Right atrium auricular region (tissue), 2 donors: ENCODE measurements around the gene BRAF. TPM values are rescaled to one million over a fixed set of nuclear protein-coding genes. Genes with fewer than 3 reads are reported as not detected.
"Not testable (repeated sequence)": the region's sequence is repeated elsewhere in the genome, so short reads cannot be mapped to it uniquely, and the experiment has no call there.

Experiments used
- DNase-seq: peaks from one replicate; pipeline ENCODE4 v3.0.0-alpha.2; 2019; ENCODE audit warnings: low spot score
- H3K27ac ChIP-seq, 2 donors: fragments of 200-600 bp; sonication (generic); 1 replicate in 1 of 2; 2 replicates in 1 of 2; pipeline ENCODE4 v1.5.1; 2016 to 2019
- H3K27me3 ChIP-seq, 2 donors: fragments of 200-600 bp; sonication (generic); one replicate each; pipeline versions ENCODE4 v1.5.1 to v1.6.0; 2017 to 2019
- H3K36me3 ChIP-seq: fragments of 200-600 bp; sonication (generic); one replicate; pipeline ENCODE4 v1.5.1; 2016
- H3K4me1 ChIP-seq, 2 donors: fragments of 200-600 bp; sonication (generic); one replicate each; pipeline versions ENCODE4 v1.5.1 to v1.6.0; 2017 to 2019
- H3K4me3 ChIP-seq, 2 donors: fragments of 200-600 bp; sonication (generic); 1 replicate in 1 of 2; 2 replicates in 1 of 2; pipeline ENCODE4 v1.5.1; 2017 to 2019; ENCODE audit warnings: mild to moderate bottlenecking in 1 of 2, moderate library complexity in 1 of 2
- H3K9me3 ChIP-seq, 2 donors: fragments of 200-600 bp; sonication (generic); one replicate each; pipeline ENCODE4 v1.5.1; 2019
- CTCF ChIP-seq, 2 donors: fragments of 200-600 bp; sonication (generic); IDR thresholded peaks; one replicate each; pipeline ENCODE4 v1.5.1; 2019; ENCODE audit warnings: antibody characterized with exemption in 2 of 2
- total RNA-seq, 2 donors: library from RNA; depleted of rRNA; stranded (reverse); fragments of >200 nt; gene quantifications; one replicate each; pipeline ENCODE4 v1.1.0, GENCODE V29; 2016

The BRAF gene
- total RNA-seq, 2 donors from 2014 or later = 23.5 to 29.2 TPM

GRCh38 chr7:140863184-140863583, 61.5 kb downstream of the BRAF start:
- no peak overlapping the region for H3K4me3 ChIP-seq
- H3K27me3 ChIP-seq = no peaks in the 10 kb centered on the region
- H3K36me3 ChIP-seq = no peaks in the 10 kb centered on the region
- peaks cover 0 to 4% of the 10 kb centered on the region in 2 donors for H3K4me1 ChIP-seq
- no peaks in the 10 kb centered on the region for H3K9me3 ChIP-seq
- DNase-seq = no peak
- H3K27ac ChIP-seq = no peak overlapping the region
- no peak for TF ChIP-seq CTCF (IDR thresholded peaks at IDR 0.05)

- Histone ChIP-seq H3K4me3 (no peak overlapping the region), H3K36me3 (no peaks in the 10 kb centered on the region), H3K27ac (no peak overlapping the region), H3K9me3 (no peaks in the 10 kb centered on the region), H3K27me3 (no peaks in the 10 kb centered on the region), H3K4me1 (peaks cover 0 to 4% of the 10 kb centered on the region in 2 donors)
- TF ChIP-seq CTCF (IDR thresholded peaks at IDR 0.05) = no peak
- no peak for DNase-seq
These were observed 67.7 kb downstream of the BRAF start for GRCh38 chr7:140857048-140857447.

- H3K9me3 ChIP-seq = no peaks in the 10 kb centered on the region
- no peak overlapping the region for H3K4me3 ChIP-seq
- no peaks in the 10 kb centered on the region for H3K4me1 ChIP-seq
- H3K36me3 ChIP-seq = no peaks in the 10 kb centered on the region
- DNase-seq = no peak
- H3K27ac ChIP-seq = no peak overlapping the region
- H3K27me3 ChIP-seq = no peaks in the 10 kb centered on the region
- no peak for TF ChIP-seq CTCF (IDR thresholded peaks at IDR 0.05)
These were observed 83.5 kb downstream of the BRAF start for GRCh38 chr7:140841166-140841715.

- Histone ChIP-seq H3K36me3 (peaks cover 18% of the 10 kb centered on the region), H3K4me1 (no peaks in the 10 kb centered on the region), H3K9me3 (no peaks in the 10 kb centered on the region), H3K27ac (no peak overlapping the region), H3K27me3 (no peaks in the 10 kb centered on the region), H3K4me3 (no peak overlapping the region)
- TF ChIP-seq CTCF (IDR thresholded peaks at IDR 0.05) = no peak
- no peak for DNase-seq
These were observed 93.0 kb downstream of the BRAF start for GRCh38 chr7:140831724-140832123.

- no peaks in the 10 kb centered on the region for H3K9me3 ChIP-seq
- H3K4me3 ChIP-seq = no peak overlapping the region
- TF ChIP-seq CTCF (IDR thresholded peaks at IDR 0.05) = no peak
- H3K27ac ChIP-seq = no peak overlapping the region
- H3K4me1 ChIP-seq = no peaks in the 10 kb centered on the region
- DNase-seq = no peak
- no peaks in the 10 kb centered on the region for H3K27me3 ChIP-seq
- H3K36me3 ChIP-seq = peaks cover 17% of the 10 kb centered on the region
These were observed 95.0 kb downstream of the BRAF start for GRCh38 chr7:140829720-140830119.

GRCh38 chr7:140828741-140829140, 96.0 kb downstream of the BRAF start:
- TF ChIP-seq CTCF (IDR thresholded peaks at IDR 0.05) = no peak
- Histone ChIP-seq H3K36me3 (peaks cover 7% of the 10 kb centered on the region), H3K9me3 (no peaks in the 10 kb centered on the region), H3K4me3 (no peak overlapping the region), H3K4me1 (no peaks in the 10 kb centered on the region), H3K27me3 (no peaks in the 10 kb centered on the region), H3K27ac (no peak overlapping the region)
- DNase-seq = no peak

- DNase-seq, H3K36me3 ChIP-seq, H3K27ac ChIP-seq, H3K4me1 ChIP-seq, H3K4me3 ChIP-seq, H3K9me3 ChIP-seq, H3K27me3 ChIP-seq: not testable (repeated sequence)
These were observed 107.3 kb downstream of the BRAF start for GRCh38 chr7:140817383-140817782.
